GM10847 (cell line): ENCODE measurements around the gene KRT73.

Experiments used
- POLR2A ChIP-seq: IDR thresholded peaks from 2 replicates; pipeline ENCODE4 v1.6.1; 2011; ENCODE audit not compliant: insufficient read length; ENCODE audit errors: extremely low read depth

The KRT73 gene

DNA sequence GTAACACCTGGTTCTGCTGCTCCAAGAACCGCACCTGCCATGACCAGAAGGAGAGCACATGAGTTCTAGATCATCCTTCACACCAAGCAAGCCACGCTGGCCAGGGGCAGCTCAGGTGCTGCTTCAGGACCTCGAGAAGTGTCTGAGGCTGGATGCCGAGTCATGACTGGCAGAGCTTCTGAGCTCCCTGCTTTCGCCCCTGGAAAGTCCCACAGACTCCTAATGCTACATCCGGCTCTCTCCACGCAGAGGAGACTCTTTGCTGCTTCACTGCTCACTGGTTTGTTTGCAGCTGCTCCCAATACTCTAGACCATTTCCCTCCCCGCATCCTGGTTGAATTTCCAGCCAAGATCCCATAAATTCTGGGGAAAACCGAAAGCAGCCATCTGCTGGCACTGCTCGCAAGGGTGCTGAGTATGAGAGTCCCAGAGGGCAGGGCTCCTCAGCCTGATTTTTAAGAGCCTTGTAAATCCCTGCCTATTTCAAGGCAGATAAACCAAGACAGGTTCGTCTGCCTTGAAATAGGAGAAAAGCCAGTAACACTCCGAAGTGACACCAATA is 32.2 kb upstream of the KRT73 start:
- no peak for TF ChIP-seq POLR2A

DNA sequence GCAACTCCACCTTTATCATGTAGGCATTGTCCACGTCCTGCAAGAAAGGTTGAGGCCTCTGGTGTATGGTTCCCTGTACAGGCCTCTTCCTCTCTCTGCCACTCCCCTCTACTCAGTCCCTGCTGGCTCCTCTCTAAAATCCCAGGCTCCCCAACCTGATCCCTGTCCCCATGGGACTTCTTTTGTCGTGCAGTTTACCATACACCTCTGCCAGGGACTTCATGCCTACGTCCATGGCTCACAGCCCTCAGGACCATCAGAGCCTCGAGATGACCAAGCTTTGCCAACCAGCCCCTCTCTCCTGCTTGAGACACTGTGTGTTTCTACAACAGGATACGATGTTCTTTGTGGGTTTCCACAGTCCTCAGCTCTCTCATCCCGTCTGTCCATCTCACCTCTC is 30.7 kb upstream of the KRT73 start:
- TF ChIP-seq POLR2A: no peak

DNA sequence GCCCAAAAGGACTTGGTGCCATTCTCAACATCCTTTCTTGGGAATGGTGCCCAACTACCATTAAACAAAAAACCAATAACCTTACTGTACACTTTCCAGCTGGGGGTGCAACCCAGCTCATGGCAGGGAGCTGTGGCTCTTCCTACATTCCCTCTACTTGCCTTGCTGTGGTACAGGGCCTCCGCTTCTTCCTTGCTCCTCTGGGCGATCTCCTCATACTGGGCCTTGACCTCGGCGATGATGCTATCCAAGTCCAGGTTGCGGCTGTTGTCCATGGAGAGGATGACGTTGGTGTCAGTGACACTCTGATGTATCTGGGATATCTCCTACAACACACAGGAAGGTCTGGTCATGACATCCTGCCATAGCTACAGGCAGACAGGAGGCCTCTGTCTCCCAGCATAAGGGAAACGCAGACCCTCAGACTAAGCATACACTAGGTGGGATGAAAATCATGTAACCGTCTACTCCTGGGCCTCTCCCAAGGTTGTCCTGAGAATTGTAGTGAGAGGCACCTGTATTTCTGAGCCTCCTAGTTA is 29.7 kb upstream of the KRT73 start:
- TF ChIP-seq POLR2A: no peak

DNA sequence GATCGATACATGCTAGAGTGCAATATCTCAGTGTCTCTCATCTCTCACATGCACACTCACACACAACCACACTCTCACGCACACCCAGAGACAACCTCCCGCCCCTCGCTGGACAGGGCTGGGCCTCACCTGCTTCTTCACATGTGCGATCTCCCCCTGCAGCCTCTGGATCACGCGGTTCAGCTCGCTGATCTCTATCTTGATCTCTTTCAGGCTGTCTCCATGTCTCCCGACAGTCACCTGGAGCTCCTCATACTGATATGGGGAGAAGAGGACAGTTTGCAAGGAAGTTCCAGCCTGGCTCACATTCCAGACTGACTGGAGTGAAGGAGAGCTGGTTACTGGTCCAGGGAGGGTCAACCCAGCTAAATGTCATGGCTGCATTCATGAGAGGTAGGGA is 29.2 kb upstream of the KRT73 start:
- TF ChIP-seq POLR2A: no peak

DNA sequence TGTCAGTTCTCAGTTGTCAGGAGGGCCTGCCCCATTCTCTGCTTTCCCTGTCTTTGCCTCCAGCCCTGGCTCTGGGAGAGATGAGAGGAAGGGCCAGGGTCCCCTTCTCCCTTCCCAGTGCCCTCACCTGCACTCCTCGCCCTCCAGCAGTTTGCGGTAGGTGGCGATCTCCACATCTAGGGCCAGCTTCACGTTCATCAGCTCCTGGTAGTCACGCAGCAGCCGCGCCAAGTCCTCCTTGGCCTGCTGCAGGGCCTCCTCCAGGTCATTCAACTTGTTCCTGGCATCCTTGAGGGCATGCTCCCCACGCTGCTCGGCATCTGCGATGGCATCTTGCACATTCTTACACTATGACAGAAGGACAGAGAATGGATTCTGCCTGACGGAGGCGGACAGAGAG is 28.3 kb upstream of the KRT73 start:
- TF ChIP-seq POLR2A: no peak

DNA sequence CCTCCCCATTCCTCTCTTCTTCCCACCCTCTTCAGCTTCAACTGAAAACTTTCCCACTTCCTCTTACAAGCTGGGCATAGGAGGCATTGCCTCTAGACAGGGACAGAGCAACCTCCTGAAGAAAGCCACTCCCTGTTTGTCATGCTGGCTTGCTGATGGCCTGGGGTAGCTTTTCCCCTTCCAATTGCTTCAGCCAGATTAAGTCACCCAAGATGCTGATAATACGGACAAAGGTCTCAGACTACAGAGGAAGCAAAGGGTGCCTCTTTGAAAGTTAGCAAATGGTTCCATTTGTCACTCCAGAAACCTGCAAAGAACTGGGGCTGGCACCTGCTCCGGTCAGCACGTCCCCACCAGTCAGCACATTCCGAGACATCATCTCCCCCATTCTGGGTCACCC is 27.6 kb upstream of the KRT73 start:
- no peak for TF ChIP-seq POLR2A

DNA sequence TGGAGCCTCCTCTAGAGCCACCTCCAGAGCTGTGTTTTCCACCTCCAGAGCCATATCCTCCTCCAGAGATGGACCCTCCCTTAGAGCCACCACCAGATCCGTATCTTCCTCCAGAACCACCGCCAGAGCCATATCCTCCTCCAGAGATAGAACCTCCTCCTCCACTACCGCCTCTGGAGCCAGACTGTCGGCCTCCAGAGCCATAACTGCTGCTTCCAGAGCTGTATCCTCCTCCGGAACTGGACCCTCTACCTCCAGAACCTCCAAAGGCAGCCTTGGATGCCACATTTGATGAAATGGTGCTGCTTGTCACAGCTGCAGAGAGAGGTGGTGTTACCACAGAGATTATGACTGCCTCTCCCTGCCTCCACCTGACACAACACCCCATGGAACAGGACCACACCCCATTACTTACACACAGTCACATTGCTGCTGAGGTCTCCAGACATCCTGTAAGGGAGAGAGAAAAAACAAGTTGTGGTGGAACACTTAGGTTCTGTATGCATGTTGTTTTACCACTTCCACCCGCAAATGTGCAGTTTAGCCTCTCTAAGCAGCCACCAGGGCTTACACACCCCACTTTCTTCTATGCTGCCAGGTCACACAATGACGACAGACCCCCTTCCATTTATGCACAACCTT is 26.9 kb upstream of the KRT73 start:
- no peak for TF ChIP-seq POLR2A

DNA sequence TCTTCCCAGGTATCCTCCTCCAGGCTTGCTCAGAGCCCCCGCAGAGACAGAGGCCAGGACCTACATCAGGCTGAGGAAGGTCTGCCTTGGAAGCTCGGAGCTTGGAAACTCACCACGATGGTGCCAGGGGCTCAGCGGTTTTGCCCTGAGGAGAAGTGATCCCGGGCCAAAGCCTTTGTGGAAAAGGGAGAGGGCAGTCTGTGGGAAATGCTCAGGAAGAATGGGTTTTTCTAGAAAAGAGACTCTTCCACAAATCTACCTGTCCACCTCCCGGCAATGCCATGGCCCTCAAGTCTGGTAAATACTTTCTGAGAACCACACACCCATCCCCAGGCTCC is 25.7 kb upstream of the KRT73 start:
- TF ChIP-seq POLR2A: no peak

DNA sequence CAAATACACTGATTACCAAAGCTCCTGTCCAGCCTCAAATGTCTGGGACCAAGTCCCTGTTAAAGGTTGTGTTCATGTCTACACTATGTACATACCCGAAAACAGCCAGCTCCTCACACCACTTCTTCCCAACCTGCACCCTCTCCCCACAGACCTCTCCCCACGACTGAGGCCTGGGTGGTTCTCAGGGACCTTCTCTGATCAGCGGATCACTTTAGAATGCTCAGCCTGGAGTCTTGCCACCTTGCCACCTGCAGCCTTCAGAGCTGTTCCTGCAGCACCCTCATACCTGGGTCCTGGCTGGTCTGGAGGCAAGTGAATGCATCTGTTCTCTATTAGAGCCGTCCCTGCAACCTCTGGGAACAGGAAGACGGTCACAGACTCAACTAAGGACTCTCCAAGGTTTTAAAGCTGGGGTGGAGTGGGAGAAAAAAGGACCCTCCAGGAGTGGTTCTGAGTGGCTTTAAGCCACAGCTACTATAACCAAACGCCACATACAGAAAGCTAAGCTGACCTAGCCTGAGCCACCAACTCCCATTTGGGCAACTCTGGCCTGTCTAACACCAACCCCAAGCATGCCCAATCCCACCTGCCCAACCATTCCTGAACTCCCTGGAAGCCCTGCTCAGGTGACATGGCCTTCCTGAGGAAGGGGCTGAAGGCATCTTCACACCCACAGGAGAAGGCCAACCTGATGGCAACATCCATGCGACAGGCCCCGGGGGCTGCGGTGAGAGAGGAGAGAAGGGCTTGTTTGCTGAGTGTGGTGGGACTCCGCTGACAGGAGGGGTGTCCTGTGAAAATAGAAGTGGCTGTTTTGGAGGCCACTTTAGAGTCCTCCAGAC is 25.1 kb upstream of the KRT73 start:
- no peak for TF ChIP-seq POLR2A

DNA sequence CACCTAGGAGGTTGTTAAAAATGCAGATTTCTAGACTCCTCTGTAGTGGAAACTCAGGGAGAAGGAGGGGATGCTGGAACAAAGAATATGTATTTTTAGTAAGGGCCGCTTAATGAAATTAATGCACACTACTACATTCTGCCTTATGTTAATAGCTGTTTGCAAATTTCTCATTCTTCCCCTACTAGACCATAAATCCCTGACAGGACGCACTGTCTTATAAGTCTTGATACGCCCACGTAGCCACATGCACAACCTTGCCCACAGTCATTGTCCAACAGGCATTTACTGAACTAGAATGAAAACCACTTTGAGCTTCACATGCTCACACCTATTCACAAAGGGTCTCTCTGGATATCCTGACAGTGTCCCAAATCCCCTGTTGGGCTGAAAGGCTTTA is 23.1 kb upstream of the KRT73 start:
- TF ChIP-seq POLR2A: no peak

DNA sequence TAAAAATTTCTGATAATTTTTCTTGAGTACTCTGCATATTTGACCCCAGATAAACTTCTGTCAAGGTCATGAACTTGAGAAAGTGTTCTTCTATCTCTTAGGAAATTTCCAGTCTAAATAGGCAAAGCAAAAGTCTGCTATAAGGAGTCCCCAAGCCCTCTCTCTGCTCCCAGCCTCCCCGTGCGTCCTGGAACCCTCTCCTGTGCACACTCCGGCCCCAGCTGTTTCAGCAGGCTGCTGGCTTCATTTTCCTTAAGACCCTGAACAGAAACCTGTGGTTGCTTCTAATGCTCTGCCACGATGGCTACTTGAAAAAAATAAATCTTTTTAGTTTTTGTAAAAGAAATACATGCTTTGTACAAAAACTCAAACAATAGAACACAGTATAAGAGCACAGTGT is 18.9 kb upstream of the KRT73 start:
- TF ChIP-seq POLR2A: no peak

DNA sequence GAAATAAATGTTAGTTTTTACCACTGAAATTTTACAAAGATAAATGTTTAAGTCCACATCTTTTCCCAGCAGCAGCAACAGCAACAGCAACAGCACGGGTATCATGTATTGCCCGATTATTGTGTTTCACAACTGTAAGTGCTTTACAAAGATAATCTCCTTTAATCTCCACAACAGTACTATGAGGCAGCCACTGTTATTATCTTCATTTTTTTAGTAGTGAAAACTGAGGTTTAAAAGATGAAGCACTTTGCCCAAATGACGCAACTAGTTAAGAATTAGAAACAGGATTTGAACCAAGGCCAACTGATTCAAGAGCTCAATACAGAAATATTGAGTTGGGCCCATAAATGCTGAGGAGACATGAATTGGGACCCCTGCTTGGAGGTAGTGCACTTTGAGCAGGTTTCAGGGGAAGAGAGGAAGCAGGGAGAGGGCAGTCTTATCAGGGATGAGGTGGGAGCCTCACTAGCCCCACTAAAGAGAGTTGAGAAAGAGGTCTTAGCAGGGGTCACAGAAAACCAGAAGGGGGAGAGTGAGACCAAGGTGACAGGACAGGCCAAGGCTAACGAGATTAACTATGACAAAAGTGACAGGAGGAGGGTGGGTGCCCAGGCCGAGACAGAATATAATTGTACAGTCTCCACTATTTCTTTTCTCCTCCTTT is 18.4 kb upstream of the KRT73 start:
- TF ChIP-seq POLR2A: no peak

DNA sequence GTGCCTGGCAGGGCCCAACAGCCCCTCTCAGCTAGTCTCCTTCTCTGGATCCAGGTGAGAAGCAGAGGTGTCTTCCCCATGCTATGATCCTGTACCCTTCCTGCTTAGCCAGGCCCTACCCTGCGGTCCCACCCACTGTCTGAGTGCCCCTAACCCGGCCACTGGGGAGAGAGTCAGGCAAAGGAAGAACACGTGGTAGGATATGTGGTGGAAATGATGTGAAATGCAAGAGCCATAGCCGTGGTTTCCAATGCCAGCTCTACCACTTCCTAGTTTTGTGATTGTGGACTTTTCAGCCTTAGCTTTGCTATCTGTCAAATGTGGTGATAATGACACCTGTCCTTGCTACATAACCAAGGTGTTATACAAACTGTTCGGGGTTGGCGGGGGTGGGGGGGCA is 17.8 kb upstream of the KRT73 start:
- no peak for TF ChIP-seq POLR2A

DNA sequence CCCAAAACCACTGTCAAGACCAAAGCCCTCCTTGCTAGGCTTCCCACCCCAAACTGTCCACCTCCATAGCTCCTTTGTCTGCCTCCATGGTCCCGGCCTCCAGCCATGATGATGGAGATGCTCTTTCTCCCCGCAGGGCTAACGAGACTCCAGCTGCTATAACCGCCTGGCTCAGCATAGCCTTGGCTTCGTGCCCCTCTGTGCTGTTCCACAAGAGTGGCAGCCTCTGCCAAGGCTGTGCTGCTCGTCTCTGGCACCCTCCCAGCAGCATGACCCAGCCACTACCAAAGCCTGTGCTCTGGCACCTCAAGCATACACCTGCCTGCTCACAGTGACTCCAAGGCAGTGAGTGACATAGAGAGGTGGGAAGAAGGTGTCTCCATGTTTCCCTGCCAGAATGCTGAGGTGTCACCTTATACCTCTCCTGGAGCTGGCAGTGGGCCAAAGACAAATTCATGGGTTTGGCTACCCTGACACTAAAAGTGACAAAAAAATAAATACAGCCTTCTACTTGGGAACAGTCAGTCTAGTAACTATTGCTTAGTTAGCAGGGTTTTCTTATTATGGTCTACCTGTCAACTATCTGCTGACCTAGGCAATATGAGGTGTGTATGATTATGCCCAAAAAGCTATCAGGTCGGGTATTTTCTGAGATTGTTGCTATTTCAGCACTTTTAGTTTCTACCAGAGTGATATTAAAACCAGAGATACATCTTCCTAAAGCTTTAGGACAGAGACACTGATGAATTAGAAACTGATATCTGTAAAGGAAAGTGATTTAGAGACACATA is 16.1 kb upstream of the KRT73 start:
- no peak for TF ChIP-seq POLR2A

DNA sequence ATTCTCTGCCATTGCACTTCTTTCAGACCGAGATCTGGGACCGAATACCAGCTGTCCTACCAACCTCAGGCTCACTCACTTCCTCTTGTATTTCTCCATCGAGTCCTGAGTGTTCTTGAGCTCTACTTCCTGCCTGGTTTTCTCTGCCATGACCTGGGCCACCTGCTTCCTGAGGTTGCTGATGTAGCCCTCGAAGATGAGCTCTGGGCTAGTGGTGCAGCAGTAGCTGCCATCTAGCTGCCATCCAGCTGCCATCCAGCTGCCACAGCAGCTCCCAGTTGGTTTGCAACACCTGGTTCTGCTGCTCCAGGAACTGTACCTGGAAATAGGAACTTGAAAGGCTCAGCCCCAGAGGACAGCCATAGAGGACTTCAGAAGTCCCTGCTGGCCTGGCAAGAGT is 15.0 kb upstream of the KRT73 start:
- no peak for TF ChIP-seq POLR2A
